Measurements from ENCODE around the gene LIMCH1.
"Not testable (repeated sequence)": the region's sequence is repeated elsewhere in the genome, so short reads cannot be mapped to it uniquely, and the experiment has no call there.

The LIMCH1 gene

GRCh38 chr4:41642746-41643145, 104.8 kb downstream of the LIMCH1 start:
- not testable (repeated sequence) for DNase-seq (ENCODE audit: low read depth in 2 of 2)

- DNase-seq (ENCODE audit: low read depth in 2 of 2) = no peak
Measured at GRCh38 chr4:41643331-41643730, 105.4 kb downstream of the LIMCH1 start.

DNA sequence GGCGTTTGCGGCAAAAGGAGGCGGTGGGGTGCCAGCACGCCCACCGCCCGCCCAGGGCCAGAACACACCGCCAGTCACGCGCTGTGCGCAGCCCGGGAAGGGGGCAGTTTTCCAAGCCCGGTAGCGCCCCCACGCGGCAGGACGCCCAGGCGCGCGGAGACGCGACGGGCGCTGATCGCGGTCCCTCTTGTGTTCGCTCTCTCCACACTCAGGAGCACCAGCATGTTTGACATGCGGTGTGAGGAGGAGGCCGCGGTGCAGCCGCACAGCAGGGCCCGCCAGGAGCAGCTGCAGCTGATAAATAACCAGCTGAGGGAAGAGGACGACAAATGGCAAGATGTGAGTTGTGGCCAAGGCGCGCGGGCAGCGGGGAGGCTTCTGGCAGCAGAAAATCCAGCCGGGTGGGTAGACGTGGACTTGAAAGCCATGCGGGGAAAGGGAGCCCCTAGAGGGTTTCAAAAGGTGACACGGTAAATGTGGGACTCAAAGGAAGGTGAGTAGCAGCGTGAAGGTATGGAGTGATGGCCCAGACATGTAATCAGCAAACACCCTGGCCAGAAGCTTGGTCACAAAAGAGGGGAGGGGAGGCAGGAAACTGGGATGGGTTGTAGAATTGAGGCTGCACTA, 106.4 kb downstream of the LIMCH1 start:
- no peak for DNase-seq (ENCODE audit: low read depth in 2 of 2)

GRCh38 chr4:41644915-41645295, 106.9 kb downstream of the LIMCH1 start:
- no peak for DNase-seq (ENCODE audit: low read depth in 2 of 2)

DNA sequence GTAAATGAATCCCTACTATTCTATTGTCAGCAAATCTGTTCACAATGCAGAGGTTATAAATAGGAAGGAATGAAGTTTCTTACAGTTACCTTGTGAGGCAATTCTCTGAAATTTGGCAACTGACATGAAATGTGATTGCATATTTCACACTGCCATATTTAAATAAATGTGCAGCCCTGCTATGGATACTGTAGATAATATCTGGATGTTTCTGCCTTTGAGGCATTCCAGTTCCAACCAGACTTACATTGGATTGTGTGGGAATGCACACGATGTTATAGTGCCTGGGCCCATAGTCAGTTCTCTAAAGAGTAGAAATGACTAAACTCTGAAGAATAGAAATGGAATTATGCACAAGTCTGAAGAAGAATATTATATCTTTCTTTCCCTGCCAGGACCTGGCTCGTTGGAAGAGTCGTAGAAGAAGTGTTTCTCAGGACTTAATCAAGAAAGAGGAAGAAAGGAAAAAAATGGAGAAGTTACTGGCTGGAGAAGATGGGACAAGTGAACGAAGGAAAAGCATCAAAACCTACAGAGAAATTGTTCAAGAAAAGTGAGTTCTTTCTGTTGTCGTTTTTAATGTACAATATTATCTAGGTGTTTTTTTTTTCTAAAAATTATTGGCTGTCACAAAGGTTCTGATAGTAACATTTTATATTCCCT, 107.9 kb downstream of the LIMCH1 start:
- no peak for DNase-seq (ENCODE audit: low read depth in 2 of 2)

- no peak for DNase-seq (ENCODE audit: low read depth in 2 of 2)
Measured at GRCh38 chr4:41646862-41647261, 108.9 kb downstream of the LIMCH1 start.

- no peak for DNase-seq (ENCODE audit: low read depth in 2 of 2)
Measured at GRCh38 chr4:41647383-41647782, 109.4 kb downstream of the LIMCH1 start.

GRCh38 chr4:41651150-41651549, 113.2 kb downstream of the LIMCH1 start:
- DNase-seq (ENCODE audit: low read depth in 2 of 2) = not testable (repeated sequence)

GRCh38 chr4:41652971-41653370, 115.0 kb downstream of the LIMCH1 start:
- no peak for DNase-seq (ENCODE audit: low read depth in 2 of 2)

DNA sequence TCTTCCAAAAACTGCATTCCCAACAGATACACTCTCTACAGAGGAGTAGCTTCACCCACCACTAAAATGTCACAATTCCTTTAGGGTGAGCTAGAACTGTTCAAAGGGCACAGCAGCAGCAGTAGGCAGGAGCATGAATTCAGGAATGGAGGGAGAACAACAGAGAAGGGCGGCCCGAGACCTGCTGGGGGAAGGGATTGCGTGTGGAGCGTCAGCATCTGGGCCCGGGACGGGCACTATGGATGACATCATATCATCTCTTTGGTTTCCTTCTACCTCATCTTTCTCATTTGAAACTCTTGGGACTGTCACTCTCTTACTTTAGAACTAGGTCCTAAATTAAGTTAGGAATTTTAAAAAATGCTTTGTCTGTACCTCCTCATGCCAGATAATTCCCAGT, 115.6 kb downstream of the LIMCH1 start:
- no peak for DNase-seq (ENCODE audit: low read depth in 2 of 2)

- no peak for DNase-seq (ENCODE audit: low read depth in 2 of 2)
Measured at GRCh38 chr4:41655177-41655576, 117.2 kb downstream of the LIMCH1 start.

DNA sequence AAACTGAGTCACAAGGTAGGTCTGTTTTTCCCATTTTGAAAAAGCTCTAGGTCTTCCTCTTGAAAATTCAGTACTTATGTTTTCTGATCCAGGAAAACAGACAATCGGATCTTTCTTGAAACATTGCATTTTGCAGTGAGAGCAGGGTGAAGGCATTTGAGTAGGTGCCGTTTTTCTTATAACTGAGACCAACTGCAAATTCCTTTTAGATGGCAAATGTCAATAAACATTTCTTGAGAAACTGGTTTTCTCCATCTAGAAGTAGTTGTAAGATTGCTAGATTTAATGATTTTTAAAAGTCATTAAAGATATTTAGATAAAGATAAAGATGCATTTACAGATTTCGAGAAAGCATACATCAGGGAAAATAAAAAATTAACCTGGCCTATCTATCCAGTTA, 118.1 kb downstream of the LIMCH1 start:
- DNase-seq (ENCODE audit: low read depth in 2 of 2) = no peak

GRCh38 chr4:41656572-41657520, 118.9 kb downstream of the LIMCH1 start:
- no peak for DNase-seq (ENCODE audit: low read depth in 2 of 2)

GRCh38 chr4:41657561-41657960, 119.6 kb downstream of the LIMCH1 start:
- no peak for DNase-seq (ENCODE audit: low read depth in 2 of 2)

DNA sequence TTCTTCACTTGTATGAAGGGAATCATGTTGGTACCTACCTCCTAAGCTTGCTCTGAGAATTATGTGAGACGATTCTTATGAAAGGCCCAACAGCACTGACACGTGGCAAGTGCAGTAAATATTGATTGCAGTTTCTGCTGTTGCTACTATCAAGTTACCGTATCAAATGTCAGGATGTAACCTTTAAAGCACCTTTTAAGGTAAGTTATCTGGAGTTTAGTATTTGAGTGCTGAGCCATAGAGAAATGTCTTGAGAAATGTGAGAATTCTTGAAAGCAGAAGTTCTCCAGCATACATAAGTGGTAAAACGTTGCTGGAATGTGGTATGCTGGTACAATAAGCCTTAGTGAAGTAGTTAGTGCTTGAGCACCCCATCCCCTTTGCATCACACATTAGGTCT, 120.2 kb downstream of the LIMCH1 start:
- DNase-seq (ENCODE audit: low read depth in 2 of 2) = no peak

GRCh38 chr4:41660352-41660751, 122.4 kb downstream of the LIMCH1 start:
- no peak for DNase-seq (ENCODE audit: low read depth in 2 of 2)

DNA sequence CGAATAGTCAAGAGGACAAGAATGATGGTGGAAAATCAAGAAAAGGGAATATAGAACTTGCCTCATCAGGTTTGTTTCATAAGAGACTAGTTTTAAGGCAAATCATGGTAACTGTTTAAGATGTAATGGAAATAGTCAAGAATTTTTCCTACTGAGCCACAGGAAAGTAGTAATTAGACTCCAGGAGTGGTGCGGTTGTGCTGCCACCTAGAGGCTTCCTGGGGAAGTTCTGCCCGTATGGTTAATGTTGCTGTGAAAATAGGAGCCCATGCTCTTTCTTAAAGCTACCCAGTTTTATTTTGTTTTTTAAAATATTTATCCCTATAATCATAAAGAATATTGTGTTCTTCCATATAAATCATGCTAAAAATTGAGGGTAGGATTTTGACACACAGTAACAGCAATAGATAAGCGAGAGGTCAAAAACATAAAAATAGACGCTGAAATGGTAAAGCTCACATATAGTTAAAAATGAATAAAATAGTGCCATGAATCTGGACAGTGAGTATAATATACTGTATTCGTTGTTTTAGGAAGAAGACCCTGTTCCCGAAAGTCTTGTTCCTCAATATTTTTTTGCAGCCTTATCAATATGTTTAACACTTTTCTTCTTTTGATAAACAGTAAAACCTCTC, 123.6 kb downstream of the LIMCH1 start:
- DNase-seq (ENCODE audit: low read depth in 2 of 2) = peak in 1 of 2 donors; percentile 5

DNA sequence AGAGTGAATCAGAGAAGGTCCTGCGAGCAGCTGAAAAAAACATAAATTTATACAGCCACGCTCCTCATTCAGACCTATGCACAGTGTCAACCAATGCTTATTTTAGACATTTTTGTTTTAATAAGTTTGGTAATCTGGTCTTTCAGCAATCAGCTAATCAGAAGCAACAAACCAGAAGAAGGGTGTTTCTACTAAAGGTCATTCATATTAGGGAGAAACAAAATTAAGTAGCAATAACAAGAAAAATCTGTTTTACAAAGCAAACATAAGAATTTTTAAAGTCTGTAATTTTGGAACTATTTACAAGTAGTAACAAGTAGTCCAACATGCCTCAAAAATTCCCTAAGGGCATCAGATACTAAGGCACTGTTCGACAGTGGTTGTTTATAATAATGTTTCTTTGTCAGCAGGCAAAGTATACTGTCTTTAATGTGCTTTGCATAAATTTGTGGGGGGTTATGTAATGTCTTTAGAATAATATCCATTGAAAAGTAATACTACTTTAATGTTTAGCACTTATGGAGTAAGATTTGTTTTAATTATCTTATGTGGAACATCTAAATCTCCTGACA, 127.8 kb downstream of the LIMCH1 start:
- DNase-seq (ENCODE audit: low read depth in 2 of 2) = no peak

GRCh38 chr4:41668024-41668423, 130.1 kb downstream of the LIMCH1 start:
- no peak for DNase-seq (ENCODE audit: low read depth in 2 of 2)

- DNase-seq (ENCODE audit: low read depth in 2 of 2) = no peak
Measured at GRCh38 chr4:41670530-41670929, 132.6 kb downstream of the LIMCH1 start.

DNA sequence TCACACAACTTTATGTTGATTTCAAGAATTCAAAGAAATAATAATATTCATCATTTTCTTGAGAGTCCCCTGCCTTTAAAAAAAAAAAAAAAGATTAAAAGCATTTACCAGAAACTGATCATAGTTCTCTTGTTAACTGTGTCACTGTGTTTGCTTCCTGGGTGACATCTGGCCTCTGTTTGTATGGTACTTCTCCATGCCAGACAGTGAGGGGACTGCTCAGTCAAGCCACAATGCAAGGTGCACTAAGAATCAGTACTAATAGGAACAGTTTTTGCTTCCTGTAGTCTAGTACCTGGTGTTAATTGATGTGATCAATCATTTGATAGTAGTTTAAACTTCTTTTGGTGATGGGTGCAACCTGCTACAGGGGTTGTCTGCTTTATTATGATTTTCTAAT, 133.0 kb downstream of the LIMCH1 start:
- no peak for DNase-seq (ENCODE audit: low read depth in 2 of 2)

All from stimulated activated CD8-positive, alpha-beta memory T cell treated with anti-CD3 and anti-CD28 coated beads, Interleukin-7, amount 100 ng/mL, for 1 hour (primary cell).